ENCODE measurements around the gene TBCD. TPM values are rescaled to one million over a fixed set of nuclear protein-coding genes. Genes with fewer than 3 reads are reported as not detected.
A peak's percentile ranks its signal among the peaks of the same experiment; 100 is the strongest.

Gene TBCD
- total RNA-seq, 1 donor from 2014 or later: 118 TPM

DNA sequence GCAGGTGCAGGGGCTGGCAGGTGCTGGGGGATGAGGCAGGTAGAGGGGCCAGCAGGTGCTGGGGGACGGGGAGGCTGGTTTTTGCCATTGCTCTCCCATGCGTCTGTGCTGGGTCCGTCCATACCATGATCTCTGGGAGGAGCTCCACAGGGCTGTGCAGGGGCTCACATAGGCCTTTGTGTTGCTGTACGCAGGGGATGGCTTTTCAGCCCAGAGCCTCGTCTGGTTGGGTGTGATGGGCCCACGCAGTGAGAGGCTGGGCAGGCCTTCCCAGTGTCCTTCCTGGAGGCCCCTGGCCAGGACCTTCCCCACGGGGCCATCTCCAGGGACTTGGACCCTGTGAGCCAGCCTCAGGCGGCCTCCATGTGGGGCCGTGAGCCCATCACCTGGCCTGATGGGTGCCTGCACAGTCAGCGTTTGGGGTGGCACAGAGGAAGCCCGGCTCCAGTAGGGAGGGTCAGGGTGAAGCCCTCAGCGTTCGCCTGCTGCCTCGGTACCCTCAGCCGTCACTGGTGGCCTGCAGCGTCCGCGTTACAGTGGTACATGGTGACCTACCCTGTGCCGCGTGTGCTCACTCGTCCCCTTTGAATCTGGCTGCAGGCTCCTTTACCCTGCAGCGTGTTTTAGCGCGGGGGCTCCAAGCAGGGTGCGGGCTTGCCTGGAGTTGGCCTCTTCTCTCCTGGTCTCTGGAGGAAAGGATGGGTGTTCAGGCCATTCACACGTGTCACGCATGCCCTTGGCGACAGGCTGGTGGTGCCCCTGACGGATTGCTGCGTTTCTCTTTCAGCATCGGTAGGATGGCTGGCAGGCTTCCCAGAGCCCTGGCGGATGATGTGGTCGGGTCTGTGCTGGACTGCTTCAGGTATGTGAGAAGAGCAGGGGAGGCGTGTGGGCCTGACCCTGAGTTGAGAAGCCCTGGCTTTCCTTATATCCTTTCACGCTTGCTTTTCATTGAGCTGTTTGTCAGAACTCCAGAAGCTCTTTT is 57.3 kb downstream of the TBCD start:
- Mint-ChIP-seq H3K4me3 (ENCODE audit: unreplicated experiment) (no peak overlapping the region), H3K4me1 (ENCODE audit: low read depth, unreplicated experiment) (peaks cover 18% of the 10 kb centered on the region), H3K27ac (ENCODE audit: unreplicated experiment) (peak overlapping the region; percentile 8), H3K27me3 (ENCODE audit: unreplicated experiment) (peaks cover 10% of the 10 kb centered on the region), H3K9me3 (ENCODE audit: unreplicated experiment) (peaks cover 3% of the 10 kb centered on the region), H3K36me3 (ENCODE audit: unreplicated experiment) (no peaks in the 10 kb centered on the region)
- TF ChIP-seq, protein P1, sequence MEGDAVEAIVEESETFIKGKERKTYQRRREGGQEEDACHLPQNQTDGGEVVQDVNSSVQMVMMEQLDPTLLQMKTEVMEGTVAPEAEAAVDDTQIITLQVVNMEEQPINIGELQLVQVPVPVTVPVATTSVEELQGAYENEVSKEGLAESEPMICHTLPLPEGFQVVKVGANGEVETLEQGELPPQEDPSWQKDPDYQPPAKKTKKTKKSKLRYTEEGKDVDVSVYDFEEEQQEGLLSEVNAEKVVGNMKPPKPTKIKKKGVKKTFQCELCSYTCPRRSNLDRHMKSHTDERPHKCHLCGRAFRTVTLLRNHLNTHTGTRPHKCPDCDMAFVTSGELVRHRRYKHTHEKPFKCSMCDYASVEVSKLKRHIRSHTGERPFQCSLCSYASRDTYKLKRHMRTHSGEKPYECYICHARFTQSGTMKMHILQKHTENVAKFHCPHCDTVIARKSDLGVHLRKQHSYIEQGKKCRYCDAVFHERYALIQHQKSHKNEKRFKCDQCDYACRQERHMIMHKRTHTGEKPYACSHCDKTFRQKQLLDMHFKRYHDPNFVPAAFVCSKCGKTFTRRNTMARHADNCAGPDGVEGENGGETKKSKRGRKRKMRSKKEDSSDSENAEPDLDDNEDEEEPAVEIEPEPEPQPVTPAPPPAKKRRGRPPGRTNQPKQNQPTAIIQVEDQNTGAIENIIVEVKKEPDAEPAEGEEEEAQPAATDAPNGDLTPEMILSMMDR (IDR thresholded peaks at IDR 0.05; ENCODE audit: partially characterized antibody, unreplicated experiment): no peak
- no peak for DNase-seq

DNA sequence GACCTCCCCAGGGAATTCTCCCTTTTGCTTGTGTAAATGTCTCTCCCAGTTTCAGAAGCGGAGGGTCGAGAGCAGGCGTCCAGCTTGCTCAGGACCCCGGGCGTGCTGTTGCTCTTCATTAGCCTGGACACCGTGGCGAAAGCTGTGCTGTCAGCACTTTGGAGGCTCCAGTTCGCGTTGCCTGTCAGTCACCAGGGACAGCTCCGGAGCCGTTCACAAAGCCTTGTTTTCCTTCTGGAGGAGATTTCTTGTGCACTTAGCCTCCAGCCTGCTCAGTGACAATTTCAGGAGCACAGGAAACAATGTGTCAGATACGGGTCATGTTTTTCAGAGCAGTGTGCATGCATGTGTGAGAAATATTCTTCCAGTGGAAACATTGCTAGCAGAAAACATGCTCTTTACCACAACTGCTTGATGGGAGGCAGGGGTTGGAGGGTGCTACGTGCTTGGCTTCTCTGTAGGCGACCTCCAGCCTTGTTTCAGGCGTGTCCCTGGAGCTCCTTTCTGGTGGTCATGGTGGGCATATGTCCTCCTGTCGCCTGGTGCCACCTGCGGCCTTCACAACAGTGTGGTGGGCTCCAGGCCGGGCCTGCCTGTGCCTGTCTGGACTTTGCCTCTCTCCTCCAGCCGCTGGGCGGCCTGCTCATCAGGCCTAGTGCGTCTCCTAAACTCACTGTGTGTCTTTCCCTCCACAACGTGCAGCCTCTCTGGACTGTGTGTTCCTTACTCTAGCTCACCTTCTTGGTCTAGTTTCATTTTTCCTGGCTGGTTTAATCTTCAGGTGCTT is 59.0 kb downstream of the TBCD start:
- peak overlapping the region; percentile 92 for H3K27ac Mint-ChIP-seq (ENCODE audit: unreplicated experiment)
- DNase-seq: peak; percentile 65
- TF ChIP-seq, protein P1 (IDR thresholded peaks at IDR 0.05; ENCODE audit: partially characterized antibody, unreplicated experiment): no peak
- peaks cover 3% of the 10 kb centered on the region for H3K9me3 Mint-ChIP-seq (ENCODE audit: unreplicated experiment)
- peak overlapping the region; percentile 34 for H3K4me3 Mint-ChIP-seq (ENCODE audit: unreplicated experiment)
- H3K4me1 Mint-ChIP-seq (ENCODE audit: low read depth, unreplicated experiment): peaks cover 15% of the 10 kb centered on the region
- no peaks in the 10 kb centered on the region for H3K36me3 Mint-ChIP-seq (ENCODE audit: unreplicated experiment)
- H3K27me3 Mint-ChIP-seq (ENCODE audit: unreplicated experiment): peaks cover 10% of the 10 kb centered on the region

DNA sequence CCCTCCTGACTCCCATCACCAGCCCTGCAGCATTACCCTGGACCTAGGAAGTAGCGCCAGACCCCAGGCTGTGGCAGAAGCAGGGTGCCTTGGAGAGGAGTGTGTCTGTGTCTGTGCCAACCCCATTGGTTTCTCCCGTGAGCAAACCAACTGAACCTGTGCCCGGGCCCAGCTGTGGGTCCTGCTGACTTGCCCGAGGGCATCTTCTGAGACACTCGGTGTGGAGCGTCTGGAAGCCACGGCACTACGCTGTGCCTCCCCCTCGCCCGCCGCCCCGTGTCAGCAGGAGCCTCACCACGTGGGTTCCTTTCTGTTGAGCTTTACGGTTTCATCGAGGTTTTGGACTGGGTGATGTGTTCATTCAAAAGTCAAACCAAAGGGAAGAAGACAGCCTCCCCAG is 60.2 kb downstream of the TBCD start:
- TF ChIP-seq, protein P1 (IDR thresholded peaks at IDR 0.05; ENCODE audit: partially characterized antibody, unreplicated experiment): no peak
- no peak overlapping the region for H3K27ac Mint-ChIP-seq (ENCODE audit: unreplicated experiment)
- H3K4me3 Mint-ChIP-seq (ENCODE audit: unreplicated experiment): no peak overlapping the region
- peaks cover 10% of the 10 kb centered on the region for H3K27me3 Mint-ChIP-seq (ENCODE audit: unreplicated experiment)
- DNase-seq: no peak
- peaks cover 12% of the 10 kb centered on the region for H3K4me1 Mint-ChIP-seq (ENCODE audit: low read depth, unreplicated experiment)
- H3K36me3 Mint-ChIP-seq (ENCODE audit: unreplicated experiment): no peaks in the 10 kb centered on the region
- peaks cover 3% of the 10 kb centered on the region for H3K9me3 Mint-ChIP-seq (ENCODE audit: unreplicated experiment)

DNA sequence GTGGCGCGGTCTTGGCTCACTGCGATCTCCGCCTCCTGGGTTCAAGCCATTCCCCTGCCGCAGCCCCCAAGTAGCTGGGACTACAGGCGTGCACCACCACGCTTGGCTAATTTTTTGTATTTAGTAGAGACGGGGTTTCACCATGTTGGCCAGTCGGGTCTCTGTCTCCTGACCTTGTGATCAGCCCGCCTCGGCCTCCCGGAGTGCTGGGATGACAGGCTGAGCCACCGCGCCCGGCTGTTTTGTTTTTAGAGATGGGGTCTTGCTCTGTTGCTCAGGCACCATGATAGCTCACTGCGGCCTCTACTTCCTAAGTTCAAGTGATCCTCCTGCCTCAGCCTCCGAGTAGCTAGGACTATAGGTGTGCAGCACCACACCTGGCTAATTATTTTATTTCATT is 60.7 kb downstream of the TBCD start:
- DNase-seq: no peak
- Mint-ChIP-seq H3K36me3 (ENCODE audit: unreplicated experiment) (no peaks in the 10 kb centered on the region), H3K27ac (ENCODE audit: unreplicated experiment) (no peak overlapping the region), H3K27me3 (ENCODE audit: unreplicated experiment) (peaks cover 10% of the 10 kb centered on the region), H3K4me1 (ENCODE audit: low read depth, unreplicated experiment) (peaks cover 12% of the 10 kb centered on the region), H3K9me3 (ENCODE audit: unreplicated experiment) (peaks cover 3% of the 10 kb centered on the region), H3K4me3 (ENCODE audit: unreplicated experiment) (no peak overlapping the region)
- TF ChIP-seq, protein P1 (IDR thresholded peaks at IDR 0.05; ENCODE audit: partially characterized antibody, unreplicated experiment): no peak

Data from glutamatergic neuron (in vitro differentiated cells).